Liver (tissue), 3 donors: Measurements from ENCODE around the gene CNTLN.

ENCODE experiments used
- EGR1 ChIP-seq, 2 donors: IDR thresholded peaks; 2 replicates each; pipeline ENCODE4 v1.6.1; 2016 to 2018; ENCODE audit warnings: antibody characterized with exemption in 2 of 2, low read depth in 2 of 2
- FOXA1 ChIP-seq: IDR thresholded peaks from 2 replicates; pipeline ENCODE4 v1.6.1; 2016; ENCODE audit warnings: antibody characterized with exemption
- FOXA2 ChIP-seq: IDR thresholded peaks from 2 replicates; pipeline ENCODE4 v1.6.1; 2016; ENCODE audit warnings: antibody characterized with exemption
- GABPA ChIP-seq, 2 donors: IDR thresholded peaks in 1 of 2; conservative IDR thresholded peaks in 1 of 2; 2 replicates each; pipeline ENCODE4 v1.6.1; 2016; ENCODE audit warnings: antibody characterized with exemption in 2 of 2, mild to moderate bottlenecking in 1 of 2, moderate library complexity in 1 of 2
- JUND ChIP-seq, 2 donors: IDR thresholded peaks; 2 replicates each; pipeline ENCODE4 v1.6.1; 2016; ENCODE audit warnings: antibody characterized with exemption in 2 of 2
- MAX ChIP-seq: IDR thresholded peaks from 2 replicates; pipeline ENCODE4 v1.6.1; 2016; ENCODE audit warnings: antibody characterized with exemption
- NR2F2 ChIP-seq: IDR thresholded peaks from 2 replicates; pipeline ENCODE4 v1.6.1; 2016; ENCODE audit warnings: antibody characterized with exemption
- RAD21 ChIP-seq, 2 donors: IDR thresholded peaks; 2 replicates each; pipeline ENCODE4 v1.6.1; 2016; ENCODE audit warnings: antibody characterized with exemption in 2 of 2, mild to moderate bottlenecking in 2 of 2
- SP1 ChIP-seq: IDR thresholded peaks from 2 replicates; pipeline ENCODE4 v1.6.1; 2018; ENCODE audit warnings: antibody characterized with exemption, mild to moderate bottlenecking
- YY1 ChIP-seq: IDR thresholded peaks from 2 replicates; pipeline ENCODE4 v1.6.1; 2016; ENCODE audit warnings: antibody characterized with exemption, mild to moderate bottlenecking
- TF ChIP-seq, protein P1 (sequence below): fragments of 150-350 bp; IDR thresholded peaks from 2 replicates; pipeline ENCODE4 v1.5.1; 2017; ENCODE audit warnings: improper control_type of control experiment, low read depth, low read length; ENCODE audit not compliant: missing input control
- TF ChIP-seq, protein P2 (sequence below): IDR thresholded peaks from 2 replicates; pipeline ENCODE4 v1.6.1; 2016; ENCODE audit warnings: antibody characterized with exemption, mild to moderate bottlenecking
- TF ChIP-seq, protein P3 (sequence below): IDR thresholded peaks from 2 replicates; pipeline ENCODE4 v1.6.1; 2016; ENCODE audit warnings: antibody characterized with exemption
- donor health status: healthy.
- donor health status: healthy.

- TF ChIP-seq, protein P1, sequence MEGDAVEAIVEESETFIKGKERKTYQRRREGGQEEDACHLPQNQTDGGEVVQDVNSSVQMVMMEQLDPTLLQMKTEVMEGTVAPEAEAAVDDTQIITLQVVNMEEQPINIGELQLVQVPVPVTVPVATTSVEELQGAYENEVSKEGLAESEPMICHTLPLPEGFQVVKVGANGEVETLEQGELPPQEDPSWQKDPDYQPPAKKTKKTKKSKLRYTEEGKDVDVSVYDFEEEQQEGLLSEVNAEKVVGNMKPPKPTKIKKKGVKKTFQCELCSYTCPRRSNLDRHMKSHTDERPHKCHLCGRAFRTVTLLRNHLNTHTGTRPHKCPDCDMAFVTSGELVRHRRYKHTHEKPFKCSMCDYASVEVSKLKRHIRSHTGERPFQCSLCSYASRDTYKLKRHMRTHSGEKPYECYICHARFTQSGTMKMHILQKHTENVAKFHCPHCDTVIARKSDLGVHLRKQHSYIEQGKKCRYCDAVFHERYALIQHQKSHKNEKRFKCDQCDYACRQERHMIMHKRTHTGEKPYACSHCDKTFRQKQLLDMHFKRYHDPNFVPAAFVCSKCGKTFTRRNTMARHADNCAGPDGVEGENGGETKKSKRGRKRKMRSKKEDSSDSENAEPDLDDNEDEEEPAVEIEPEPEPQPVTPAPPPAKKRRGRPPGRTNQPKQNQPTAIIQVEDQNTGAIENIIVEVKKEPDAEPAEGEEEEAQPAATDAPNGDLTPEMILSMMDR = no peak
- TF ChIP-seq JUND (IDR thresholded peaks at IDR 0.05) (no peak), FOXA1 (no peak), RAD21 (IDR thresholded peaks at IDR 0.05) (no peak), FOXA2 (no peak), MAX (no peak), SP1 (no peak), EGR1 (IDR thresholded peaks at IDR 0.05; ENCODE audit: low read depth in 2 of 2) (no peak), NR2F2 (no peak), YY1 (no peak), GABPA (IDR thresholded peaks at IDR 0.05 in 1 of 2, conservative IDR thresholded peaks at IDR 0.05 in 1 of 2) (no peak)
- TF ChIP-seq, protein P2, sequence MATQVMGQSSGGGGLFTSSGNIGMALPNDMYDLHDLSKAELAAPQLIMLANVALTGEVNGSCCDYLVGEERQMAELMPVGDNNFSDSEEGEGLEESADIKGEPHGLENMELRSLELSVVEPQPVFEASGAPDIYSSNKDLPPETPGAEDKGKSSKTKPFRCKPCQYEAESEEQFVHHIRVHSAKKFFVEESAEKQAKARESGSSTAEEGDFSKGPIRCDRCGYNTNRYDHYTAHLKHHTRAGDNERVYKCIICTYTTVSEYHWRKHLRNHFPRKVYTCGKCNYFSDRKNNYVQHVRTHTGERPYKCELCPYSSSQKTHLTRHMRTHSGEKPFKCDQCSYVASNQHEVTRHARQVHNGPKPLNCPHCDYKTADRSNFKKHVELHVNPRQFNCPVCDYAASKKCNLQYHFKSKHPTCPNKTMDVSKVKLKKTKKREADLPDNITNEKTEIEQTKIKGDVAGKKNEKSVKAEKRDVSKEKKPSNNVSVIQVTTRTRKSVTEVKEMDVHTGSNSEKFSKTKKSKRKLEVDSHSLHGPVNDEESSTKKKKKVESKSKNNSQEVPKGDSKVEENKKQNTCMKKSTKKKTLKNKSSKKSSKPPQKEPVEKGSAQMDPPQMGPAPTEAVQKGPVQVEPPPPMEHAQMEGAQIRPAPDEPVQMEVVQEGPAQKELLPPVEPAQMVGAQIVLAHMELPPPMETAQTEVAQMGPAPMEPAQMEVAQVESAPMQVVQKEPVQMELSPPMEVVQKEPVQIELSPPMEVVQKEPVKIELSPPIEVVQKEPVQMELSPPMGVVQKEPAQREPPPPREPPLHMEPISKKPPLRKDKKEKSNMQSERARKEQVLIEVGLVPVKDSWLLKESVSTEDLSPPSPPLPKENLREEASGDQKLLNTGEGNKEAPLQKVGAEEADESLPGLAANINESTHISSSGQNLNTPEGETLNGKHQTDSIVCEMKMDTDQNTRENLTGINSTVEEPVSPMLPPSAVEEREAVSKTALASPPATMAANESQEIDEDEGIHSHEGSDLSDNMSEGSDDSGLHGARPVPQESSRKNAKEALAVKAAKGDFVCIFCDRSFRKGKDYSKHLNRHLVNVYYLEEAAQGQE = no peak
- TF ChIP-seq, protein P3, sequence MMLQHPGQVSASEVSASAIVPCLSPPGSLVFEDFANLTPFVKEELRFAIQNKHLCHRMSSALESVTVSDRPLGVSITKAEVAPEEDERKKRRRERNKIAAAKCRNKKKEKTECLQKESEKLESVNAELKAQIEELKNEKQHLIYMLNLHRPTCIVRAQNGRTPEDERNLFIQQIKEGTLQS = no peak
Measured at GRCh38 chr9:17165764-17166163, 30.9 kb downstream of the CNTLN start.
